GM10248 (cell line): ENCODE measurements around the gene TMEM217.
"Not testable (repeated sequence)": the region's sequence is repeated elsewhere in the genome, so short reads cannot be mapped to it uniquely, and the experiment has no call there.

ENCODE experiments used
- CTCF ChIA-PET: fragments of 300-600 bp; sonication (Branson Sonifier 250); formaldehyde crosslinking; extraction: SDS; loops from one replicate; lab custom pipeline; 2021; ENCODE audit warnings: antibody characterized with exemption; lab: Yijun Ruan, JAX
- POLR2A ChIA-PET: fragments of 350-650 bp; sonication (Branson Sonifier 250); formaldehyde crosslinking; extraction: SDS; loops from one replicate; lab custom pipeline; 2020; ENCODE audit warnings: antibody characterized with exemption; lab: Yijun Ruan, JAX
- DNase-seq: peaks from one replicate; pipeline ENCODE4 v3.0.0; 2012; ENCODE audit errors: extremely low spot score
- CTCF ChIP-seq: IDR thresholded peaks from 2 replicates; pipeline ENCODE4 v1.5.1; 2012; ENCODE audit warnings: mild to moderate bottlenecking, low read depth; ENCODE audit errors: extremely low read depth, missing control alignments, control extremely low read depth

The TMEM217 gene

GRCh38 chr6:37257634-37258404, at the start of gene TMEM217, which contains the start of gene TBC1D22B:
TSS of gene TMEM217 (minus strand) at chr6:37258144. CDS start at chr6:37219030, 39,114 bp downstream.
TSS of gene TBC1D22B (plus strand) at chr6:37257772. CDS start at chr6:37257918, 146 bp downstream.
- peak; percentile 98 for DNase-seq
- TF ChIP-seq CTCF: no peak
- ChIA-PET POLR2A (interaction anchor here (0.6 to 2.1 kb wide), 6 partner anchors 9 to 34 kb away, joined by 3 to 8 read pairs (median 4); no protein-coding TSS in a partner anchor), CTCF (interaction anchor here (0.8 to 2.0 kb wide), 9 partner anchors 12 to 407 kb away, joined by 3 to 6 read pairs (median 4); no protein-coding TSS in a partner anchor)

GRCh38 chr6:37307484-37307883, 49.5 kb upstream of the TMEM217 start:
- CTCF ChIA-PET: interaction anchor here (1.2 to 12.9 kb wide), 4 partner anchors 6 to 24 kb away, joined by 3 to 127 read pairs (median 34); no protein-coding TSS in a partner anchor
- DNase-seq: not testable (repeated sequence)
- POLR2A ChIA-PET: interaction anchor here (0.5 kb wide), 1 partner anchor 19 kb away, joined by 4 read pairs; no protein-coding TSS in a partner anchor

- ChIA-PET POLR2A (interaction anchor here (0.5 kb wide), 1 partner anchor 18 kb away, joined by 4 read pairs; no protein-coding TSS in a partner anchor), CTCF (interaction anchor here (0.9 to 12.9 kb wide), 8 partner anchors 7 to 385 kb away, joined by 3 to 127 read pairs (median 4); no protein-coding TSS in a partner anchor)
- no peak for DNase-seq
- TF ChIP-seq CTCF: no peak
Observed at GRCh38 chr6:37306624-37307222, 48.8 kb upstream of the TMEM217 start.

GRCh38 chr6:37305841-37306425, 48.0 kb upstream of the TMEM217 start:
- ChIA-PET POLR2A (no interaction called here), CTCF (interaction anchor here (0.9 to 12.9 kb wide), 10 partner anchors 8 to 386 kb away, joined by 3 to 127 read pairs (median 3); no protein-coding TSS in a partner anchor)
- DNase-seq: no peak
- TF ChIP-seq CTCF: no peak

- DNase-seq: no peak
- ChIA-PET POLR2A (no interaction called here), CTCF (interaction anchor here (1.0 to 12.9 kb wide), 9 partner anchors 9 to 84 kb away, joined by 3 to 127 read pairs (median 7); no protein-coding TSS in a partner anchor)
- TF ChIP-seq CTCF: no peak
Observed at GRCh38 chr6:37304766-37305165, 46.8 kb upstream of the TMEM217 start.

- CTCF ChIA-PET: interaction anchor here (1.0 to 6.9 kb wide), 9 partner anchors 9 to 62 kb away, joined by 3 to 61 read pairs (median 5); no protein-coding TSS in a partner anchor
- DNase-seq: peak; percentile 44
Observed at GRCh38 chr6:37303891-37304503, 46.1 kb upstream of the TMEM217 start.

More at GRCh38 chr6:37303891-37304503, 46.1 kb upstream of the TMEM217 start:
- POLR2A ChIA-PET: no interaction called here
- TF ChIP-seq CTCF: peak; percentile 61
